NCI-H146 (cell line): ENCODE results near the gene HOMER2.
"Not testable (repeated sequence)": the region's sequence is repeated elsewhere in the genome, so short reads cannot be mapped to it uniquely, and the experiment has no call there.

Experiments used
- DNase-seq: peaks from one replicate; lab custom pipeline; 2025; lab: John Stamatoyannopoulos, UW

HOMER2 gene

GRCh38 chr15:82964890-82965289 lies 12.4 kb upstream of the HOMER2 start:
- DNase-seq, result no peak

- DNase-seq, result no peak
Measured at GRCh38 chr15:82963471-82964341, 11.2 kb upstream of the HOMER2 start.

GRCh38 chr15:82960766-82961165 lies 8.2 kb upstream of the HOMER2 start:
- DNase-seq, result no peak

- DNase-seq, result no peak
Measured at GRCh38 chr15:82959423-82959822, 6.9 kb upstream of the HOMER2 start.

GRCh38 chr15:82958638-82959037 lies 6.1 kb upstream of the HOMER2 start:
- no peak for DNase-seq

- DNase-seq, result no peak
Measured at GRCh38 chr15:82951472-82952157, 905 bp downstream of the HOMER2 start.

- no peak for DNase-seq
Measured at GRCh38 chr15:82950746-82951370, 1.7 kb downstream of the HOMER2 start.

GRCh38 chr15:82950295-82950694 lies 2.2 kb downstream of the HOMER2 start:
- DNase-seq, result no peak

GRCh38 chr15:82946155-82946701 lies 6.3 kb downstream of the HOMER2 start:
- DNase-seq, result no peak

- no peak for DNase-seq
Measured at GRCh38 chr15:82945326-82945725, 7.2 kb downstream of the HOMER2 start.

GRCh38 chr15:82944821-82945220 lies 7.7 kb downstream of the HOMER2 start:
- no peak for DNase-seq

GRCh38 chr15:82944056-82944455 lies 8.5 kb downstream of the HOMER2 start:
- DNase-seq, result no peak

- DNase-seq, result no peak
Measured at GRCh38 chr15:82943176-82943575, 9.3 kb downstream of the HOMER2 start.

GRCh38 chr15:82942691-82943090 lies 9.8 kb downstream of the HOMER2 start:
- no peak for DNase-seq

GRCh38 chr15:82939678-82940077 lies 12.8 kb downstream of the HOMER2 start:
- DNase-seq, result not testable (repeated sequence)

GRCh38 chr15:82937712-82938058 lies 14.8 kb downstream of the HOMER2 start:
- no peak for DNase-seq

GRCh38 chr15:82936966-82937711 lies 15.4 kb downstream of the HOMER2 start:
- DNase-seq, result no peak

GRCh38 chr15:82935382-82935781 lies 17.1 kb downstream of the HOMER2 start:
- DNase-seq, result no peak

- DNase-seq, result no peak
Measured at GRCh38 chr15:82934100-82934880, 18.2 kb downstream of the HOMER2 start.

GRCh38 chr15:82933576-82933975 lies 18.9 kb downstream of the HOMER2 start:
- no peak for DNase-seq

GRCh38 chr15:82931221-82931620 lies 21.3 kb downstream of the HOMER2 start:
- DNase-seq, result no peak
